IMR-90 (cell line): ENCODE data around the gene PLEKHJ1. TPM values are rescaled to one million over a fixed set of nuclear protein-coding genes. Genes with fewer than 3 reads are reported as not detected.
A peak's percentile ranks its signal among the peaks of the same experiment; 100 is the strongest.

Experiments
- ATAC-seq: fragments of 200-7000 bp; cut with Tn5 transposase; 2 replicates; pipeline ENCODE4 v1.9.1; 2020; ENCODE audit warnings: low read depth, mild to moderate bottlenecking, moderate library complexity
- BruUV-seq: library from RNA; stranded (reverse); fragments of 400-500 nt; replicated peaks from 2 replicates; lab custom pipeline; 2021; lab: Mats Ljungman, UMichigan
- CTCF ChIA-PET: fragments of 300-600 bp; formaldehyde crosslinking; extraction: SDS; loops from one replicate; lab custom pipeline; 2021; ENCODE audit warnings: antibody characterized with exemption; lab: Yijun Ruan, JAX
- POLR2A ChIA-PET: fragments of 300-600 bp; sonication (Branson Sonifier 250); formaldehyde crosslinking; loops from one replicate; lab custom pipeline; 2022; ENCODE audit warnings: antibody characterized with exemption; ENCODE audit not compliant: unreplicated experiment; lab: Charles Lee
- DNase-seq: peaks from one replicate; pipeline ENCODE4 v3.0.0; 2013
- H2AFZ ChIP-seq: replicated peaks from 2 replicates; pipeline ENCODE3; 2013; ENCODE audit warnings: low read length, mild to moderate bottlenecking; ENCODE audit not compliant: poor library complexity
- H2AK5ac ChIP-seq: 2 replicates; pipeline ENCODE4 v1.6.1; 2013; ENCODE audit warnings: low read depth, low read length, inconsistent platforms
- H2AK9ac ChIP-seq: replicated peaks from 2 replicates; pipeline ENCODE3; 2013; ENCODE audit warnings: mild to moderate bottlenecking, low read depth, low read length, moderate library complexity; ENCODE audit not compliant: poor library complexity
- H2BK120ac ChIP-seq: 2 replicates; pipeline ENCODE4 v1.6.1; 2013; ENCODE audit warnings: low read depth, low read length, inconsistent platforms
- H2BK15ac ChIP-seq: 3 replicates; pipeline ENCODE4 v1.6.1; 2013; ENCODE audit warnings: low read depth, low read length, inconsistent platforms
- H2BK20ac ChIP-seq: 2 replicates; pipeline ENCODE4 v1.6.1; 2013; ENCODE audit warnings: low read depth, mild to moderate bottlenecking, inconsistent platforms, low read length, moderate library complexity
- H2BK5ac ChIP-seq: 2 replicates; pipeline ENCODE4 v1.6.1; 2013; ENCODE audit warnings: mild to moderate bottlenecking, low read depth, low read length, inconsistent platforms; ENCODE audit not compliant: poor library complexity, severe bottlenecking
- H3K14ac ChIP-seq: replicated peaks from 2 replicates; pipeline ENCODE4 v1.6.1; 2013; ENCODE audit warnings: low read depth, low read length, inconsistent platforms
- H3K18ac ChIP-seq: 2 replicates; pipeline ENCODE4 v1.6.1; 2013; ENCODE audit warnings: low read depth, low read length, control low read depth
- H3K23ac ChIP-seq: 2 replicates; pipeline ENCODE4 v1.6.1; 2013; ENCODE audit warnings: low read depth, low read length, inconsistent platforms
- H3K27ac ChIP-seq: 2 replicates; pipeline ENCODE4 v1.5.1; 2013; ENCODE audit warnings: mild to moderate bottlenecking, control low read depth, low read length; ENCODE audit not compliant: insufficient read depth
- H3K27me3 ChIP-seq: 2 replicates; pipeline ENCODE4 v1.6.1; 2013; ENCODE audit warnings: low read length; ENCODE audit not compliant: control insufficient read depth, insufficient read depth
- H3K36me3 ChIP-seq: 2 replicates; pipeline ENCODE4 v1.6.1; 2013; ENCODE audit warnings: low read length, mixed read lengths; ENCODE audit not compliant: control insufficient read depth, insufficient read depth
- H3K4ac ChIP-seq: 2 replicates; pipeline ENCODE4 v1.6.1; 2013; ENCODE audit warnings: low read depth, low read length, inconsistent platforms
- H3K4me1 ChIP-seq: 2 replicates; pipeline ENCODE4 v1.6.1; 2013; ENCODE audit warnings: low read length, mixed read lengths; ENCODE audit not compliant: control insufficient read depth, insufficient read depth
- H3K4me2 ChIP-seq: 2 replicates; pipeline ENCODE4 v1.6.1; 2013; ENCODE audit warnings: low read depth, mild to moderate bottlenecking, control low read depth, low read length, moderate library complexity
- H3K4me3 ChIP-seq: 2 replicates; pipeline ENCODE4 v1.5.1; 2013; ENCODE audit warnings: low read depth, mild to moderate bottlenecking, control low read depth, low read length, moderate library complexity; ENCODE audit not compliant: insufficient read depth
- H3K56ac ChIP-seq: 2 replicates; pipeline ENCODE4 v1.6.1; 2013; ENCODE audit warnings: low read length, inconsistent platforms; ENCODE audit not compliant: insufficient read depth; ENCODE audit errors: extremely low read depth
- H3K79me1 ChIP-seq, 2 experiments: 2 replicates each; pipeline ENCODE4 v1.6.1; 2013; ENCODE audit warnings: low read length in 2 of 2, inconsistent platforms in 1 of 2, low read depth in 1 of 2
- H3K9ac ChIP-seq: 2 replicates; pipeline ENCODE4 v1.6.1; 2013; ENCODE audit warnings: low read depth, low read length, control low read depth
- H3K9me1 ChIP-seq: 2 replicates; pipeline ENCODE4 v1.6.1; 2013; ENCODE audit warnings: low read length, inconsistent platforms; ENCODE audit not compliant: insufficient read depth
- H3K9me3 ChIP-seq: 2 replicates; pipeline ENCODE4 v1.6.1; 2013; ENCODE audit warnings: low read length; ENCODE audit not compliant: control insufficient read depth, insufficient read depth
- H4K20me1 ChIP-seq: 2 replicates; pipeline ENCODE4 v1.6.1; 2013; ENCODE audit warnings: low read length, inconsistent platforms; ENCODE audit not compliant: insufficient read depth
- H4K5ac ChIP-seq: 2 replicates; pipeline ENCODE4 v1.6.1; 2013; ENCODE audit warnings: mild to moderate bottlenecking, low read depth, low read length, control low read depth
- H4K8ac ChIP-seq, 2 experiments: 2 replicates each; pipeline ENCODE4 v1.6.1; 2013; ENCODE audit warnings: low read depth in 2 of 2, low read length in 2 of 2, control low read depth in 1 of 2, inconsistent platforms in 1 of 2
- H4K91ac ChIP-seq: 2 replicates; pipeline ENCODE4 v1.6.1; 2013; ENCODE audit warnings: low read depth, low read length, inconsistent platforms; ENCODE audit not compliant: insufficient read depth
- BHLHE40 ChIP-seq: fragments of 150-350 bp; IDR thresholded peaks from 2 replicates; pipeline ENCODE4 v1.6.1; 2016; ENCODE audit warnings: mild to moderate bottlenecking, low read depth, low read length
- CEBPB ChIP-seq: IDR thresholded peaks from 2 replicates; pipeline ENCODE4 v1.6.1; 2012; ENCODE audit warnings: low read depth, low read length, improper control_type of control experiment
- FOS ChIP-seq: fragments of 150-350 bp; IDR thresholded peaks from 2 replicates; pipeline ENCODE4 v1.6.1; 2016; ENCODE audit warnings: low read depth, low read length
- MAFK ChIP-seq: IDR thresholded peaks from 2 replicates; pipeline ENCODE4 v1.6.1; 2012; ENCODE audit warnings: low read depth, low read length, improper control_type of control experiment
- NFE2L2 ChIP-seq: fragments of 150-350 bp; IDR thresholded peaks from 2 replicates; pipeline ENCODE4 v1.6.1; 2016; ENCODE audit warnings: low read depth, mild to moderate bottlenecking, low read length
- POLR2A ChIP-seq: IDR thresholded peaks from 2 replicates; pipeline ENCODE4 v1.6.1; 2012; ENCODE audit warnings: mild to moderate bottlenecking, low read depth, low read length
- RAD21 ChIP-seq: IDR thresholded peaks from 2 replicates; pipeline ENCODE4 v1.6.1; 2012; ENCODE audit warnings: low read length, improper control_type of control experiment
- RCOR1 ChIP-seq: IDR thresholded peaks from 2 replicates; pipeline ENCODE4 v1.6.1; 2012; ENCODE audit warnings: mild to moderate bottlenecking, low read length, improper control_type of control experiment; ENCODE audit not compliant: insufficient replicate concordance
- RFX5 ChIP-seq: IDR thresholded peaks from 2 replicates; pipeline ENCODE4 v1.8.0; 2012; ENCODE audit warnings: low read depth, mild to moderate bottlenecking, low read length, moderate library complexity
- SMC3 ChIP-seq: fragments of 150-350 bp; IDR thresholded peaks from 2 replicates; pipeline ENCODE4 v1.6.1; 2016; ENCODE audit warnings: low read depth, mild to moderate bottlenecking, antibody characterized with exemption, low read length, moderate library complexity
- USF2 ChIP-seq: fragments of 150-350 bp; IDR thresholded peaks from 2 replicates; pipeline ENCODE4 v1.6.1; 2017; ENCODE audit warnings: mild to moderate bottlenecking, antibody characterized with exemption, low read length, low read depth
- whole genome bisulfite sequencing, 2 experiments: methylation state at CpG; one replicate each; pipeline versions ENCODE4 v1.1.5 to v1.1.7; 2013; ENCODE audit warnings: missing lambda C conversion rate in 2 of 2; ENCODE audit not compliant: insufficient read length in 1 of 2; ENCODE audit errors: extremely low coverage in 2 of 2; 5-methylcytosine and 5-hydroxymethylcytosine counted together
- dilution Hi-C: fragments of 300-500 bp; cut with HindIII; formaldehyde crosslinking; loops from one replicate; pipeline ENCODE4 v1.14.3; 2018; ENCODE audit warnings: low sequenced_read_pairs; ENCODE audit not compliant: unreplicated experiment
- in situ Hi-C: fragments of 300-500 bp; cut with MboI; formaldehyde crosslinking; loops from 3 replicates; pipeline ENCODE4 v1.14.3; 2019; ENCODE audit warnings: low sequenced_read_pairs, inconsistent platforms, mixed read lengths
- intact Hi-C: fragments of 100-400 bp; cut with micrococcal nuclease; formaldehyde crosslinking; loops from 2 replicates; pipeline ENCODE4 v1.10.0; 2022
- polyA plus RNA-seq, 3 experiments: library from polyadenylated mRNA; depleted of rRNA; stranded (reverse); fragments of >200 nt; gene quantifications; 2 replicates each; pipeline ENCODE4 v1.2.3, GENCODE V29; 2012; ENCODE audit warnings: low replicate concordance in 1 of 3
- total RNA-seq: library from RNA; depleted of rRNA; stranded (reverse); fragments of >200 nt; gene quantifications from 2 replicates; pipeline ENCODE4 v1.2.3, GENCODE V29; 2012

The PLEKHJ1 gene
- total and polyA plus RNA-seq, 2 of the 4 experiments (the other 2 are of a cell fraction), result 31.7 to 62.8 TPM

DNA sequence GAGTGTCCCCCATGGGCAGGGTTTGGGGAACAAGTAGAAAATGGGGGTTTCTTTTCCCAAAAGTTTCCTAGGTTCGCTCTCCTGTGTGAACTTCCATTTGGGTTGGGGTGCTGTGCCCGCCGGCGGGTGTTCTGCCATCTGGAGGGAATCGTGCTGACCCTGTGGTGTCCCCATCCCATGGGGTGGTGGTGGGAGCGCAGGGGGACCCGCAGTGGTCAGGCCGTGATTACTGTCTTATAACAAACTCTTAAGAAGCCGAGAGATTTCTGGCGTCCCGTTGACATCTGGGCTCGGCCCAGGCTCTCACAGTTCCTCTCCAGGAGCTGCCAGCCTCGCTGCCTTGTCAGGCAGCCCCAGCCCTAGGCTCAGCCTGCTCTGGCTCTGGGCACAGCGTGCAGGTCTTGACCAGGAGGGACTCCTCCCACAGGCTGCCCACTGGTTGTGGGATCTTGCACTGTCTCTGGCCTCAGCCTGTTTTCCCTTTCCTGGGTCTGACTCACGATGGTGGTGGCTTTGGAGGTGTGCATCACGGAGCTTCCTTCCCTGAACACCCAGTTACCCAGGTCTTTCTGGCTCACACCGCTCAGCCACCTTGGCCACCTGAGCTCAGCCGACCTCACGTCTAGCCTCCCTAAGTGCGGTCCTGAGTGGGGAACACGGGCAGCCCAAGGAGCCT is 34.5 kb downstream of the PLEKHJ1 start:
- no peak overlapping the region for H3K23ac ChIP-seq
- no peak overlapping the region for H4K91ac ChIP-seq
- BruUV-seq, result no TSS peak
- POLR2A ChIA-PET, result no interaction called here
- H2AK9ac ChIP-seq, result no peak overlapping the region
- H2AK5ac ChIP-seq, result peak overlapping the region; percentile 78; the same call in 1 of the 2 replicates
- in situ Hi-C loops (no loop called here), intact Hi-C loops (no loop called here), dilution Hi-C loops (no loop called here)
- no peak overlapping the region for H2BK120ac ChIP-seq
- H3K4me3 ChIP-seq, result no peak overlapping the region
- no peak overlapping the region for H4K5ac ChIP-seq
- peaks cover 45% of the 10 kb centered on the region for H4K20me1 ChIP-seq
- H3K9ac ChIP-seq, result no peak overlapping the region
- H3K4ac ChIP-seq, result no peak overlapping the region
- no peak overlapping the region for H4K8ac ChIP-seq
- H3K4me1 ChIP-seq, result peaks cover 6% of the 10 kb centered on the region
- H3K4me2 ChIP-seq, result no peak overlapping the region
- no peaks in the 10 kb centered on the region for H3K27me3 ChIP-seq
- H3K9me1 ChIP-seq, result peaks cover 13% of the 10 kb centered on the region
- no peak overlapping the region for H3K27ac ChIP-seq
- no peak for TF ChIP-seq RCOR1
- TF ChIP-seq RAD21, result no peak
- no peak for TF ChIP-seq MAFK
- TF ChIP-seq RFX5, result no peak
- no peak for TF ChIP-seq BHLHE40
- no peak for TF ChIP-seq FOS
- TF ChIP-seq POLR2A, result no peak
- TF ChIP-seq CEBPB, result no peak
- TF ChIP-seq SMC3, result no peak
- TF ChIP-seq NFE2L2, result no peak
- TF ChIP-seq USF2, result no peak
- no peak overlapping the region for H3K56ac ChIP-seq
- H3K18ac ChIP-seq, result no peak overlapping the region
- H2AFZ ChIP-seq, result no peak overlapping the region
- no peak overlapping the region for H2BK20ac ChIP-seq
- no peak overlapping the region for H2BK5ac ChIP-seq
- H2BK15ac ChIP-seq, result no peak overlapping the region
- peaks cover 20 to 92% of the 10 kb centered on the region in 2 experiments for H3K79me1 ChIP-seq
- no peak overlapping the region for H3K14ac ChIP-seq
- CTCF ChIA-PET, result no interaction called here
- H3K36me3 ChIP-seq, result peaks cover 42% of the 10 kb centered on the region
- no peaks in the 10 kb centered on the region for H3K9me3 ChIP-seq
- 98% methylated on average over 7 of the region's 21 CpGs; no CpG with 5 or more reads in 1 of the 2 experiments for WGBS, 2 experiments
- DNase-seq, result no peak
- ATAC-seq, result no peak; the same call in 1 of the 2 replicates
